GM12873 (cell line): ENCODE results near the gene INAVA.

ENCODE experiments used
- CTCF ChIP-seq: IDR thresholded peaks from 2 replicates; pipeline ENCODE4 v1.5.1; 2012; ENCODE audit warnings: low read depth, mild to moderate bottlenecking, moderate library complexity, low read length, control low read depth; ENCODE audit not compliant: insufficient read depth; ENCODE audit errors: missing control alignments

The INAVA gene

DNA sequence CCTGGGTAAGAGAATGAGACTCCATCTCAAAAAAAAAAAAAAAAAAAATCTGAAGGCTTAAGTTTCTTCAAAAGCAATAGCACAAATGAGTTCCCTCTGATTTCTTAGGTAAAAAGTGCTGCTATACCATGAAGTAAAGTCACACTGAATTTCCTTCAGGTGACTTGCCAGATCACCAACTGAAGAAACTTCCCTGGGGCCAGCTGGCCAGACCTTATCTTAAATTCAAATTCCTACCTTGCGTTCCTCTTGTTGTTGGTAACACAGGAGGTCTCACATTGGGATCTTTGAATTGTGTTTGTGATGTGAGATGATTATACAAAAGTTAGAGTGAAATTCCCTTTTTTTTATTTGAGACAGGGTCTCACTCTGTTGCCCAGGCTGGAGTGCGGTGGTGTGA is 11.8 kb downstream of the INAVA start:
- no peak for TF ChIP-seq CTCF

DNA sequence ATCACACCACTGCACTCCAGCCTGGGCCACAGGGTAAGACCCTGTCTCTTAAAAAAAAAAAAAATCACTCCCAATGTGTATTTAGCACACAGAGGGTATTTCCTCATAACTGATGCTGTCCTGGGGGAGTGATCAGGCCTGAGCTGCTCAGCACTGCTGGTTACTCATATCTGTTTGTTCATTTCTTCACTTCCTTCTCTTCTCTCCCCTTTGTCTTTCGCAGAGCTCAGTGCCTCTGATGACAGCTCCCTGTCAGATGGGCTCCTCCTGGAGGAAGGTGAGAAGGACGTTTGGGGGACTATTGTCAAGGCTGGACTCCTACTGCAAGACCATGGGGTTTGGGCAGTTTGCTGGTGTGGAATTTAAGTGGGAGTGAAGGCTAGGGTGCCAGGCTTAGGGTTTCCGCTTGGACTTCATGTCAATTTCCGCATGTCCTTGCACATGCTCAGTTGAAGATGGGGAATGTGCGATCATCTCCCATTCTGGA is 13.0 kb downstream of the INAVA start:
- no peak for TF ChIP-seq CTCF

- no peak for TF ChIP-seq CTCF
These were observed 13.6 kb downstream of the INAVA start for GRCh38 chr1:200908191-200908868.

DNA sequence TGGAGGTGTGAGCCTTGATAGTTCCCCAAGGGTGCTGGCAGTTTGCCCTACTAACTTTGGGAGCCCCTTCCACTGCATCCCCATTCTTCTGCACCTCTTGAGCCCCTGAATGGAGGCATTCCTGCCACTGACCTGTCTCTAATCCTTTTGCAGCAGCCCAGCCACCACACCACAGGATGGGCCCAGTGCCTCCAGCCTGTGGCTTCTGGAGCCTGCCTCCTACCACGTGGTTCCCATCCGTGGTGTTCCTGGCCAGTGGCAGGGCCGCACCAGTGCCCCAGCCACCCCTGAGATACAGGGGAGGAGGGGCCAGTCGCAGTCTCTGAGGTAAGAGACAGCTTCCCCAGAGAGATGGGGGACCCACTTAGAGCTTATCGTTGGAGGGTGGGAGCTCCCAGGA is 14.4 kb downstream of the INAVA start:
- no peak for TF ChIP-seq CTCF

DNA sequence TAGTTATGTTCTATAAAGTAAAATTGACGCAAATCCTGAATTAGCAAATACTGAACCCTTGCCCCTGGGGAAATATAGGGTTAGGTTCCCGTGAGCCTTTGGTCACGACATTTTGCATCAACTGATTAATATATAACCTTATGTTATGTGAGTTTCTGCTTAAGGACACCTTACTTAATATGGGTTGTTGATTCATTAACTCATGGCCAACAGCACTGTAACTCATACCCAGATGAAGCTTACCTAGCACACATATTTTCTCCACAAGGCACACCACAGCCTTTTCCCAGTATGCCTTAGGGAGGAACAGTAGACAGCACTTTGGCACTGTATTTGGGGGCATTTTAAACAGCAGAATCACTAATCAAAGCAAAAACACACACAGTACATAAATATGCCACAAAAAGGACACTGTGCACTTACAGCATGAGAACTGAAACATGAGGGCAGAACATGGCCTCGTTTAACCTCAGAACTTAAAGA is 15.1 kb downstream of the INAVA start:
- TF ChIP-seq CTCF, result no peak

- TF ChIP-seq CTCF, result no peak
These were observed 16.7 kb downstream of the INAVA start for GRCh38 chr1:200911361-200911760.

DNA sequence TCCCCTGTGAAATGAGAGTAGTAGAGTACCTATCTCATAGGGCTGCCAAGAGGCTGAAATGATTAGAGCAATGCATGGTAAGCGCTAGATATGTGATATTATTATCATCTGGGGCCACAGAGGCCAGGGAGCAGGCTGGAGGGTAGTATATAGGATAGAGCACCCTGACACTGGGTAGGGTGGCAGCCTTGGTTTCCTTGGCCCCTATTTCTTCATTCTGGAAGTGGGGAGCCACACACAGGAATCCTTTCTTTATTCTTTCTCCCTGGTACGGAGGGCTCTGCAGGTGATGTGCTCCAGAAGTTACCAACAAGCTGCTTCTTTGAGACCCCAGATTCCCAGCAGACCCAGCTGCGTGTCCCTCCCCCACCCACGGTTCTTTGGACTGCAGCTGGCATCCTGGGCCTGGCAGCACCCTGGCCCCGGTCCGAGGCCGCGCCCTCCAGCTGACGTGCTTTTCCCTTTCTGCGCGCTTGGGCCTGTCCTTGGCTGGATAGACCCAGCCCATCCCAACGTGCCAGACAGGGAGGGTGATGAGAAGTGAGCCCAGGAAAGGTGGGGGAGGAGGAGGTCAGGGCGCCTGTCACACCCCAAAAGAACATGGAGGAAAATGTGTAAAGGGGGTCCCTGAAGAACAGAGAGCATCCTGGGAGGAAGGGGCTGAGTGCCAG is 18.2 kb downstream of the INAVA start:
- TF ChIP-seq CTCF, result no peak
